GM11168 (cell line): Measurements from ENCODE around the gene ZNF202.
"Not testable (repeated sequence)": the region's sequence is repeated elsewhere in the genome, so short reads cannot be mapped to it uniquely, and the experiment has no call there.

Experiments used
- in situ Hi-C: fragments of 300-500 bp; cut with MboI; formaldehyde crosslinking; loops from one replicate; pipeline ENCODE4 v1.12.0; 2022; ENCODE audit warnings: low sequenced_read_pairs; ENCODE audit not compliant: unreplicated experiment

The ZNF202 gene

GRCh38 chr11:123742724-123743120 is 1.3 kb upstream of the ZNF202 start:
- in situ Hi-C loops, result no loop called here

GRCh38 chr11:123742031-123742723 is 717 bp upstream of the ZNF202 start:
- in situ Hi-C loops, result no loop called here

GRCh38 chr11:123740787-123741158 is 687 bp downstream of the ZNF202 start:
- in situ Hi-C loops, result no loop called here

GRCh38 chr11:123738374-123738773 is 3.1 kb downstream of the ZNF202 start:
- in situ Hi-C loops, result no loop called here

GRCh38 chr11:123736769-123737168 is 4.7 kb downstream of the ZNF202 start:
- in situ Hi-C loops, result no loop called here

GRCh38 chr11:123729602-123730001 is 11.9 kb downstream of the ZNF202 start:
- in situ Hi-C loops, result no loop called here

- in situ Hi-C loops, result no loop called here
Observed at GRCh38 chr11:123725995-123726655, 15.3 kb downstream of the ZNF202 start.

- in situ Hi-C loops, result no loop called here
Observed at GRCh38 chr11:123719452-123719851, 22.0 kb downstream of the ZNF202 start.

GRCh38 chr11:123718469-123718868 is 23.0 kb downstream of the ZNF202 start:
- in situ Hi-C loops, result no loop called here

GRCh38 chr11:123718063-123718462 is 23.4 kb downstream of the ZNF202 start:
- in situ Hi-C loops, result no loop called here

GRCh38 chr11:123712627-123713026 is 28.8 kb downstream of the ZNF202 start:
- in situ Hi-C loops, result not testable (repeated sequence)

GRCh38 chr11:123707606-123708205 is 33.8 kb downstream of the ZNF202 start:
- in situ Hi-C loops, result no loop called here

GRCh38 chr11:123707206-123707605 is 34.3 kb downstream of the ZNF202 start:
- in situ Hi-C loops, result no loop called here

GRCh38 chr11:123704341-123704740 is 37.1 kb downstream of the ZNF202 start:
- in situ Hi-C loops, result no loop called here

GRCh38 chr11:123702696-123703095 is 38.8 kb downstream of the ZNF202 start:
- in situ Hi-C loops, result no loop called here

GRCh38 chr11:123702139-123702538 is 39.3 kb downstream of the ZNF202 start:
- in situ Hi-C loops, result no loop called here

GRCh38 chr11:123700772-123701171 is 40.7 kb downstream of the ZNF202 start:
- in situ Hi-C loops, result no loop called here

GRCh38 chr11:123698546-123699127 is 42.8 kb downstream of the ZNF202 start:
- in situ Hi-C loops, result loop anchor here (5.0 kb wide), 1 partner anchor 46 kb away; the partner anchor contains the start of gene SCN3B

GRCh38 chr11:123696183-123696582 is 45.3 kb downstream of the ZNF202 start:
- in situ Hi-C loops, result loop anchor here (5.0 kb wide), 1 partner anchor 44 kb away; the partner anchor contains the start of gene SCN3B

- in situ Hi-C loops, result loop anchor here (5.0 kb wide), 1 partner anchor 43 kb away; the partner anchor contains the start of gene SCN3B
Observed at GRCh38 chr11:123695231-123695630, 46.2 kb downstream of the ZNF202 start.

GRCh38 chr11:123694551-123694950 is 46.9 kb downstream of the ZNF202 start:
- in situ Hi-C loops, result no loop called here
